SK-N-SH (cell line): ENCODE results near the gene YWHAE. TPM values are rescaled to one million over a fixed set of nuclear protein-coding genes. Genes with fewer than 3 reads are reported as not detected.
"Not testable (repeated sequence)": the region's sequence is repeated elsewhere in the genome, so short reads cannot be mapped to it uniquely, and the experiment has no call there.

Experiments used
- CTCF ChIA-PET: fragments of 300-600, 350-600 bp; formaldehyde crosslinking; extraction: SDS; loops from one replicate; lab custom pipeline; 2021; lab: Yijun Ruan, JAX
- POLR2A ChIA-PET: fragments of 350-600 bp; sonication (Branson Sonifier 250); formaldehyde crosslinking; extraction: SDS; loops from one replicate; lab custom pipeline; 2020; ENCODE audit warnings: antibody characterized with exemption, inconsistent platforms; lab: Yijun Ruan, JAX
- DNase-seq: peaks from one replicate; pipeline ENCODE4 v3.0.0; 2012
- H2AFZ ChIP-seq: fragments of 200-600 bp; sonication (generic); 2 replicates; pipeline ENCODE4 v1.8.1; 2016; ENCODE audit warnings: antibody characterized with exemption, mild to moderate bottlenecking, low read depth
- H3F3A ChIP-seq: fragments of 200-600 bp; sonication (generic); replicated peaks from 2 replicates; pipeline ENCODE3; 2016; ENCODE audit warnings: antibody characterized with exemption, mild to moderate bottlenecking; ENCODE audit not compliant: insufficient read depth
- H3K27ac ChIP-seq, 2 experiments: fragments of 200-500 bp in 1 of 2; fragments of 200-600 bp in 1 of 2; sonication (Bioruptor generic) in 1 of 2; sonication (generic), shearing (Covaris generic) in 1 of 2; 2 replicates each; pipeline versions ENCODE4 v1.5.1 to v1.6.1; 2014 to 2016; ENCODE audit warnings: low read depth in 2 of 2, inconsistent platforms in 1 of 2, low read length in 1 of 2, mild to moderate bottlenecking in 1 of 2, mixed read lengths in 1 of 2
- H3K27me3 ChIP-seq: fragments of 200-600 bp; sonication (generic), shearing (Covaris generic); 2 replicates; pipeline ENCODE4 v1.6.1; 2016; ENCODE audit warnings: mixed run types; ENCODE audit not compliant: insufficient read depth
- H3K36me3 ChIP-seq, 2 experiments: fragments of 200-500 bp in 1 of 2; fragments of 200-600 bp in 1 of 2; sonication (Bioruptor generic) in 1 of 2; sonication (generic) in 1 of 2; replicated peaks in 1 of 2; 2 replicates each; pipeline versions ENCODE3 to v1.5.1; 2014 to 2016; ENCODE audit warnings: low read length in 1 of 2, mild to moderate bottlenecking in 1 of 2; ENCODE audit not compliant: insufficient read depth in 2 of 2, control insufficient read depth in 1 of 2
- H3K4me1 ChIP-seq, 2 experiments: fragments of 200-500 bp in 1 of 2; fragments of 200-600 bp in 1 of 2; sonication (Bioruptor generic) in 1 of 2; sonication (generic), shearing (Covaris generic) in 1 of 2; 2 replicates each; pipeline versions ENCODE4 v1.5.1 to v1.6.1; 2014 to 2016; ENCODE audit warnings: low read depth in 1 of 2, low read length in 1 of 2, mixed run types in 1 of 2; ENCODE audit not compliant: insufficient read depth in 2 of 2, control insufficient read depth in 1 of 2
- H3K4me2 ChIP-seq: fragments of 200-600 bp; sonication (generic), shearing (Covaris generic); 2 replicates; pipeline ENCODE4 v1.6.1; 2017; ENCODE audit warnings: mixed run types
- H3K4me3 ChIP-seq, 2 experiments: fragments of 200-500 bp in 1 of 2; fragments of 200-600 bp in 1 of 2; sonication (Bioruptor generic) in 1 of 2; sonication (generic), shearing (Covaris generic) in 1 of 2; 2 replicates each; pipeline versions ENCODE4 v1.5.1 to v1.8.1; 2014 to 2016; ENCODE audit warnings: low read depth in 2 of 2, inconsistent platforms in 1 of 2, low read length in 1 of 2, mild to moderate bottlenecking in 1 of 2, mixed read lengths in 1 of 2, moderate library complexity in 1 of 2
- H3K79me2 ChIP-seq: fragments of 200-600 bp; sonication (generic); 2 replicates; pipeline ENCODE4 v1.8.1; 2017; ENCODE audit warnings: mild to moderate bottlenecking; ENCODE audit not compliant: insufficient read depth
- H3K9ac ChIP-seq: fragments of 200-600 bp; sonication (generic); 2 replicates; pipeline ENCODE4 v1.6.1; 2017; ENCODE audit warnings: mixed run types
- H3K9me2 ChIP-seq: fragments of 200-600 bp; sonication (generic); 2 replicates; pipeline ENCODE4 v1.6.1; 2017; ENCODE audit warnings: mixed run types
- H3K9me3 ChIP-seq: fragments of 200-600 bp; sonication (generic); 2 replicates; pipeline ENCODE4 v1.6.1; 2017; ENCODE audit warnings: mixed run types, mild to moderate bottlenecking, moderate library complexity
- H4K20me1 ChIP-seq: fragments of 200-600 bp; sonication (generic); 2 replicates; pipeline ENCODE4 v1.6.1; 2017; ENCODE audit warnings: mild to moderate bottlenecking, mixed run types; ENCODE audit not compliant: insufficient read depth
- CTCF ChIP-seq: fragments of 200-600 bp; sonication (generic); IDR thresholded peaks from 2 replicates; pipeline ENCODE4 v1.6.1; 2017; ENCODE audit warnings: antibody characterized with exemption, mild to moderate bottlenecking, moderate library complexity
- EZH2phosphoT487 ChIP-seq: fragments of 200-600 bp; sonication (generic); IDR thresholded peaks from 2 replicates; pipeline ENCODE4 v1.6.1; 2017; ENCODE audit warnings: low read depth, mixed run types, mild to moderate bottlenecking, antibody characterized with exemption, moderate library complexity, borderline replicate concordance
- MEF2A ChIP-seq: IDR thresholded peaks from 2 replicates; pipeline ENCODE4 v1.4.0; 2012; ENCODE audit warnings: low read depth, borderline replicate concordance
- NFIC ChIP-seq: IDR thresholded peaks from 2 replicates; pipeline ENCODE4 v1.4.0; 2012; ENCODE audit warnings: borderline replicate concordance
- NRF1 ChIP-seq: IDR thresholded peaks from 2 replicates; pipeline ENCODE4 v1.6.1; 2012; ENCODE audit warnings: low read depth, mild to moderate bottlenecking, low read length
- POLR2AphosphoS5 ChIP-seq: IDR thresholded peaks from 2 replicates; pipeline ENCODE4 v1.6.1; 2012; ENCODE audit warnings: low read depth, low read length
- SMC3 ChIP-seq: IDR thresholded peaks from 2 replicates; pipeline ENCODE4 v1.6.1; 2012; ENCODE audit warnings: low read depth, low read length, improper control_type of control experiment
- TAF1 ChIP-seq: IDR thresholded peaks from 2 replicates; pipeline ENCODE4 v1.6.1; 2012; ENCODE audit warnings: low read depth, mild to moderate bottlenecking, low read length, moderate library complexity, borderline replicate concordance
- TCF12 ChIP-seq: IDR thresholded peaks from 2 replicates; pipeline ENCODE4 v1.4.0; 2012
- TEAD4 ChIP-seq: IDR thresholded peaks from 2 replicates; pipeline ENCODE4 v1.4.0; 2012; ENCODE audit warnings: mild to moderate bottlenecking, borderline replicate concordance; ENCODE audit not compliant: insufficient read depth
- ZBTB33 ChIP-seq: IDR thresholded peaks from 2 replicates; pipeline ENCODE4 v1.4.0; 2012; ENCODE audit warnings: low read depth, borderline replicate concordance
- WGBS: methylation state at CpG from one replicate; pipeline ENCODE4 v1.1.6; 2017; ENCODE audit warnings: low lambda C conversion rate; 5-methylcytosine and 5-hydroxymethylcytosine counted together
- polyA plus RNA-seq, 3 experiments: library from polyadenylated mRNA; depleted of rRNA; stranded (reverse); fragments of >200 nt; gene quantifications; 2 replicates each; pipeline ENCODE4 v1.2.3, GENCODE V29; 2012
- TF ChIP-seq, protein P1 (sequence below): IDR thresholded peaks from 2 replicates; pipeline ENCODE4; 2012
- TF ChIP-seq, protein P2 (sequence below): fragments of 150-350 bp; IDR thresholded peaks from 2 replicates; pipeline ENCODE4 v1.6.1; 2017; ENCODE audit warnings: antibody characterized with exemption, low read length, low read depth, borderline replicate concordance

Gene YWHAE
- polyA plus RNA-seq, 1 of the 3 experiments (the other 2 are of a cell fraction): 1,023 TPM

DNA sequence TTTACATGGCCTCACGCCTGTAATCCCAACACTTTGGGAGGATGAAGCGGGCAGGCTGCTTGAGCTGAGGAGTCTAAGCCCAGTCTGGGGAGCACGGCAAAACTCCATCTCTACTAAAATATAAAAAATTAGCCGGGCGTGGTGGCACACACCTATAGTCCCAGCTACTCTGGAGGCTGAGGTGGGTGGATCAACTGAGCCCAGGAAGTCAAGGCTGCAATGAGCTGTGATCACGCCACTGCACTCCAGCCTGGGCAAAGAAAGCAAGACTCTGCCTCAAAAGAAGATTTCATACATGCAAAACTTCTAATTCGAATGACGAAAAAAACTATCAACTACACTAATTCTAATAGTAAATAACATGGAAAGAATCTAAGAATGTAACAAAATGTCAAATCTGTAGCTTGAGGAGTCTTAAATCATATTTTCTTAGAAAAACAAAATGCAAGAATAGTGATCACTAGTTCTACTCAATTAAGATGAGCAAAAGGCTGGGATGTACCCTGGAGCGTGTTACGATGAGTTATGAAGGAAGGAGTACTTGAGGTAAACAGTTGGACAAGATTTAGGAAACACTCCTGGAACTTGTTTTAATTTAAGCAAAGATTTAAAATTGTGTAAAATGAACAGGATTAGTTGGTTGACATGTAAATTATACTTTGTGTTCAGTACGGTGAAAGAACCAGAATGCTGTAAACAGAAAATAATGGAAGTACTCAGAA lies 20.7 kb downstream of the YWHAE start:
- Histone ChIP-seq H3K79me2 (peaks cover 100% of the 10 kb centered on the region), H4K20me1 (peaks cover 100% of the 10 kb centered on the region), H3K36me3 (peaks cover 0 to 18% of the 10 kb centered on the region in 2 experiments), H3F3A (peaks cover 32% of the 10 kb centered on the region), H3K9me2 (no peaks in the 10 kb centered on the region), H3K27me3 (no peaks in the 10 kb centered on the region), H2AFZ (no peak overlapping the region)
- CTCF ChIA-PET: interaction anchor here (0.8 to 8.4 kb wide), 5 partner anchors 8 to 16 kb away, joined by 4 to 93 read pairs (median 4); no protein-coding TSS in a partner anchor
- no peak for DNase-seq
- TF ChIP-seq MEF2A: no peak
- no peak for TF ChIP-seq CTCF
- no peak for TF ChIP-seq TEAD4
- TF ChIP-seq, all 33 proteins: peak for 0
- Histone ChIP-seq H3K27ac (peak overlapping the region in 1 of 2 experiments; percentile 45; a peak in 1 of 4 replicates), H3K9ac (no peak overlapping the region), H3K9me3 (no peaks in the 10 kb centered on the region), H3K4me1 (peaks cover 4 to 41% of the 10 kb centered on the region in 2 experiments; a peak in 2 of 4 replicates), H3K4me2 (no peak overlapping the region), H3K4me3 (no peak overlapping the region)
- WGBS: 93% methylated on average over 11 of the region's 11 CpGs
- POLR2A ChIA-PET: no interaction called here

DNA sequence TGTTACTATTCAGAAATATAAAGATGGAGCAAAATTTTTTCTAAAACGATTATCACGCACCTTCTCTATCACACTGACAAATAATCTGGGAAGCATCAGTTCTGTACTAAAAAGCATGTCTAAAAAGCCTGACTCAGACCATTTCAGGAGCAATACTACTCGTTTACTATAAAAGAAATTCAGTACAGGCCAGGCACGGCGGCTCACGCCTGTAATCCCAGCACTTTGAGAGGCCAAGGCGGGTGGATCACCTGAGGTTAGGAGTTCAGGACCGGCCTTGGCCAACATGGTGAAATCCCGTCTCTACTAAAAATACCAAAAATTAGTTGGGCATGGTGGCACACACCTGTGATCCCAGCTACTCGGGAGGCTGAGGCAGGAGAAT lies 21.6 kb downstream of the YWHAE start:
- Histone ChIP-seq H3K4me2 (peak overlapping the region; percentile 6; the same call in 1 of the 2 replicates), H3K27ac (peak overlapping the region in 1 of 2 experiments; percentile 45; a peak in 1 of 4 replicates), H3F3A (peaks cover 30% of the 10 kb centered on the region), H3K4me1 (peaks cover 4 to 41% of the 10 kb centered on the region in 2 experiments; a peak in 2 of 4 replicates), H4K20me1 (peaks cover 100% of the 10 kb centered on the region), H3K36me3 (peaks cover 0 to 17% of the 10 kb centered on the region in 2 experiments), H3K79me2 (peaks cover 100% of the 10 kb centered on the region)
- POLR2A ChIA-PET, H3K9me3 ChIP-seq, H3K27me3 ChIP-seq, H3K9me2 ChIP-seq, H2AFZ ChIP-seq, H3K9ac ChIP-seq, DNase-seq, H3K4me3 ChIP-seq: not testable (repeated sequence)
- CTCF ChIA-PET: interaction anchor here (2.4 to 8.4 kb wide), 2 partner anchors 7 to 12 kb away, joined by 7 to 93 read pairs; no protein-coding TSS in a partner anchor
- 0 out of 2 replicates have a peak, but pooled peaks have one; percentile 8 for TF ChIP-seq POLR2AphosphoS5
- 76% methylated on average over 10 of the region's 10 CpGs for WGBS

DNA sequence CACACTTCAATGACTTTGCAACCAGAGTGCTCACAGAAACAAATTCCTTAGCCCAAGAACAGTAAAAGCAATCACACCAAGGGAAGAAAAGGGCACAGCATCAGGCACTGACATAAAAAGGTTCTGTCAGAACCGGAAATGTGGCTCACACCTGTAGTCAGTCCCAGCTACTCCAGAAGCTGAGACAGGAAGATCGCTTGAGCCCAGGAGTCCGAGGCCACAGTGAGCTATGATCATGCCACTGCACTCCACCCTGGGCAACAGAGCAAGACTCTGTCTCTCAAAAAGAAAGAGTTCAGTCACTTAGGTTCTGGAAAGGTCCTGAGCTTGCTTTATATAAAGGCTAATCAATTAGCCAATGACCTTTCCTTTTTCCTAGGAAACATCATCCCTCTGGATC lies 22.7 kb downstream of the YWHAE start:
- H4K20me1 ChIP-seq: peaks cover 100% of the 10 kb centered on the region
- TF ChIP-seq ZBTB33: no peak
- no peak for TF ChIP-seq TCF12
- TF ChIP-seq, protein P1, sequence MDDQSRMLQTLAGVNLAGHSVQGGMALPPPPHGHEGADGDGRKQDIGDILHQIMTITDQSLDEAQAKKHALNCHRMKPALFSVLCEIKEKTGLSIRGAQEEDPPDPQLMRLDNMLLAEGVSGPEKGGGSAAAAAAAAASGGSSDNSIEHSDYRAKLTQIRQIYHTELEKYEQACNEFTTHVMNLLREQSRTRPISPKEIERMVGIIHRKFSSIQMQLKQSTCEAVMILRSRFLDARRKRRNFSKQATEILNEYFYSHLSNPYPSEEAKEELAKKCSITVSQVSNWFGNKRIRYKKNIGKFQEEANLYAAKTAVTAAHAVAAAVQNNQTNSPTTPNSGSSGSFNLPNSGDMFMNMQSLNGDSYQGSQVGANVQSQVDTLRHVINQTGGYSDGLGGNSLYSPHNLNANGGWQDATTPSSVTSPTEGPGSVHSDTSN: no peak
- TF ChIP-seq POLR2AphosphoS5: no peak
- no peak for TF ChIP-seq NFIC
- TF ChIP-seq NRF1: no peak
- TF ChIP-seq SMC3: no peak
- TF ChIP-seq EZH2phosphoT487: no peak
- no peak for TF ChIP-seq MEF2A
- no peak for TF ChIP-seq TAF1
- TF ChIP-seq, protein P2, sequence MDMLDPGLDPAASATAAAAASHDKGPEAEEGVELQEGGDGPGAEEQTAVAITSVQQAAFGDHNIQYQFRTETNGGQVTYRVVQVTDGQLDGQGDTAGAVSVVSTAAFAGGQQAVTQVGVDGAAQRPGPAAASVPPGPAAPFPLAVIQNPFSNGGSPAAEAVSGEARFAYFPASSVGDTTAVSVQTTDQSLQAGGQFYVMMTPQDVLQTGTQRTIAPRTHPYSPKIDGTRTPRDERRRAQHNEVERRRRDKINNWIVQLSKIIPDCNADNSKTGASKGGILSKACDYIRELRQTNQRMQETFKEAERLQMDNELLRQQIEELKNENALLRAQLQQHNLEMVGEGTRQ: no peak

More for the DNA sequence above, 22.7 kb downstream of the YWHAE start:
- Histone ChIP-seq H3K9ac (no peak overlapping the region), H3K4me3 (no peak overlapping the region), H3F3A (peaks cover 32% of the 10 kb centered on the region), H3K4me1 (peaks cover 4 to 41% of the 10 kb centered on the region in 2 experiments; a peak in 2 of 4 replicates), H3K9me3 (no peaks in the 10 kb centered on the region), H3K79me2 (peaks cover 100% of the 10 kb centered on the region), H2AFZ (no peak overlapping the region), H3K36me3 (peaks cover 1 to 18% of the 10 kb centered on the region in 2 experiments), H3K27me3 (no peaks in the 10 kb centered on the region), H3K27ac (peak overlapping the region in 1 of 2 experiments; percentile 45; a peak in 1 of 4 replicates), H3K9me2 (no peaks in the 10 kb centered on the region), H3K4me2 (no peak overlapping the region)
- ChIA-PET POLR2A (interaction anchor here (0.7 kb wide), 1 partner anchor 55 kb away, joined by 3 read pairs; no protein-coding TSS in a partner anchor), CTCF (interaction anchor here (1.6 to 8.4 kb wide), 2 partner anchors 11 to 12 kb away, joined by 4 to 93 read pairs; no protein-coding TSS in a partner anchor)
- DNase-seq: no peak
- 79% methylated on average over 3 of the region's 3 CpGs for WGBS
